GM23338 (cell line): ENCODE results near the gene ARHGEF28. TPM values are rescaled to one million over a fixed set of nuclear protein-coding genes. Genes with fewer than 3 reads are reported as not detected.

Experiments
- ATAC-seq: fragments of 200-7000 bp; cut with Tn5 transposase; 3 replicates; pipeline ENCODE4 v1.9.1; 2020
- DNase-seq: peaks from one replicate; pipeline ENCODE4 v3.0.0-alpha.2; 2015; ENCODE audit warnings: low spot score
- H2AFZ ChIP-seq: fragments of 200-600 bp; sonication (generic); 2 replicates; pipeline ENCODE4 v1.8.0; 2016; ENCODE audit warnings: antibody characterized with exemption, mild to moderate bottlenecking, moderate library complexity
- H3F3A ChIP-seq: fragments of 200-600 bp; sonication (generic); replicated peaks from 2 replicates; pipeline ENCODE4 v1.8.0; 2017; ENCODE audit warnings: antibody characterized with exemption, mixed run types, low read depth
- H3K27ac ChIP-seq: fragments of 200-600 bp; sonication (generic); 2 replicates; pipeline ENCODE4 v1.6.1; 2016; ENCODE audit warnings: low read depth
- H3K27me3 ChIP-seq: fragments of 200-600 bp; sonication (generic); 2 replicates; pipeline ENCODE4 v1.8.0; 2016; ENCODE audit warnings: mild to moderate bottlenecking, mixed run types, moderate library complexity; ENCODE audit not compliant: insufficient read depth
- H3K36me3 ChIP-seq: fragments of 200-600 bp; sonication (generic); 2 replicates; pipeline ENCODE4 v1.8.0; 2016; ENCODE audit warnings: mild to moderate bottlenecking; ENCODE audit not compliant: insufficient read depth
- H3K4me1 ChIP-seq: fragments of 200-600 bp; sonication (generic); 2 replicates; pipeline ENCODE4 v1.8.0; 2016; ENCODE audit warnings: mild to moderate bottlenecking, moderate library complexity; ENCODE audit not compliant: insufficient read depth
- H3K4me2 ChIP-seq: fragments of 200-600 bp; sonication (generic); 2 replicates; pipeline ENCODE4 v1.7.1; 2017; ENCODE audit warnings: mixed run types
- H3K4me3 ChIP-seq: fragments of 200-600 bp; sonication (generic); 2 replicates; pipeline ENCODE4 v1.6.1; 2016; ENCODE audit warnings: mixed run types
- H3K79me2 ChIP-seq: fragments of 200-600 bp; sonication (generic); replicated peaks from 2 replicates; pipeline ENCODE4 v1.8.0; 2017; ENCODE audit warnings: mild to moderate bottlenecking; ENCODE audit not compliant: insufficient read depth
- H3K9me2 ChIP-seq: fragments of 200-600 bp; sonication (generic); 2 replicates; pipeline ENCODE4 v1.8.0; 2017; ENCODE audit not compliant: insufficient read depth
- H4K20me1 ChIP-seq: fragments of 200-600 bp; sonication (generic); replicated peaks from 2 replicates; pipeline ENCODE4 v1.8.0; 2017; ENCODE audit warnings: mild to moderate bottlenecking; ENCODE audit not compliant: insufficient read depth
- H3K27ac Mint-ChIP-seq: 2 replicates; pipeline ENCODE4 v1.8.0; 2020; ENCODE audit warnings: inconsistent platforms, mild to moderate bottlenecking, moderate library complexity, mixed read lengths
- H3K27me3 Mint-ChIP-seq: 3 replicates; pipeline ENCODE4 v1.8.0; 2022; ENCODE audit warnings: low read depth, mild to moderate bottlenecking, moderate library complexity, mixed read lengths, inconsistent platforms; ENCODE audit not compliant: insufficient read depth, poor library complexity
- H3K36me3 Mint-ChIP-seq: 3 replicates; pipeline ENCODE4 v1.8.0; 2021; ENCODE audit warnings: low read depth, mild to moderate bottlenecking, inconsistent platforms, moderate library complexity, mixed read lengths
- H3K4me1 Mint-ChIP-seq: 3 replicates; pipeline ENCODE4 v1.8.0; 2020; ENCODE audit warnings: mild to moderate bottlenecking, inconsistent platforms, mixed read lengths
- H3K4me3 Mint-ChIP-seq: 3 replicates; pipeline ENCODE4 v1.8.0; 2021; ENCODE audit warnings: moderate library complexity, mild to moderate bottlenecking, inconsistent platforms, mixed read lengths
- H3K9me3 Mint-ChIP-seq: 3 replicates; pipeline ENCODE4 v1.8.0; 2020; ENCODE audit warnings: moderate library complexity, mild to moderate bottlenecking, inconsistent platforms, mixed read lengths
- ETS1 ChIP-seq: IDR thresholded peaks from 2 replicates; pipeline ENCODE4 v1.6.1; 2016; ENCODE audit warnings: antibody characterized with exemption
- EZH2phosphoT487 ChIP-seq: fragments of 200-600 bp; sonication (generic); IDR thresholded peaks from one replicate; pipeline ENCODE4 v1.8.1; 2018; ENCODE audit warnings: antibody characterized with exemption; ENCODE audit not compliant: unreplicated experiment
- JUNB ChIP-seq: IDR thresholded peaks from one replicate; pipeline ENCODE4 v1.6.1; 2016; ENCODE audit warnings: antibody characterized with exemption; ENCODE audit not compliant: unreplicated experiment
- NANOG ChIP-seq: IDR thresholded peaks from 2 replicates; pipeline ENCODE4 v1.6.1; 2016; ENCODE audit warnings: antibody characterized with exemption, borderline replicate concordance
- POLR2AphosphoS5 ChIP-seq: IDR thresholded peaks from 2 replicates; pipeline ENCODE4 v1.6.1; 2016; ENCODE audit warnings: antibody characterized with exemption, low read depth
- STAT1 ChIP-seq: IDR thresholded peaks from one replicate; pipeline ENCODE4 v1.6.1; 2016; ENCODE audit warnings: antibody characterized with exemption; ENCODE audit not compliant: unreplicated experiment
- ZNF331 ChIP-seq: fragments of 250-450 bp; sonication (Bioruptor Pico); IDR thresholded peaks from 2 replicates; pipeline ENCODE4 v1.5.0; 2020; ENCODE audit warnings: low read depth, mild to moderate bottlenecking, moderate library complexity
- polyA plus RNA-seq: library from polyadenylated mRNA; unstranded; fragments of >200 nt; fragmentation: Nextera tagmentation; extraction: Ambion mirVana; gene quantifications from 2 replicates; pipeline ENCODE4 v1.2.1, GENCODE V29; 2016
- total RNA-seq: library from RNA; depleted of rRNA; stranded (reverse); fragments of >200 nt; shearing (Covaris generic); gene quantifications from 2 replicates; pipeline ENCODE4 v1.2.3, GENCODE V29; 2014
- TF ChIP-seq, protein P1 (sequence below), 2 experiments: fragments of 200-600 bp in 1 of 2; sonication (generic) in 1 of 2; conservative IDR thresholded peaks; 2 replicates each; pipeline versions ENCODE4 v1.5.1 to v1.6.1; 2016 to 2017; ENCODE audit warnings: antibody characterized with exemption in 2 of 2, low read depth in 2 of 2, mild to moderate bottlenecking in 2 of 2, moderate library complexity in 1 of 2
- TF ChIP-seq, protein P2 (sequence below): fragments of 250-450 bp; sonication (Bioruptor Pico); IDR thresholded peaks from 2 replicates; pipeline ENCODE4 v1.5.0; 2020; ENCODE audit warnings: mild to moderate bottlenecking, moderate library complexity
- TF ChIP-seq, protein P3 (sequence below): IDR thresholded peaks from one replicate; pipeline ENCODE4 v1.6.1; 2018; ENCODE audit warnings: antibody characterized with exemption; ENCODE audit not compliant: unreplicated experiment

The ARHGEF28 gene
- total and polyA plus RNA-seq, 2 experiments from 2014 or later = 0.39 to 1.0 TPM

- Histone ChIP-seq H3K4me3 (no peak overlapping the region), H3F3A (no peaks in the 10 kb centered on the region), H3K36me3 (no peaks in the 10 kb centered on the region), H3K79me2 (no peaks in the 10 kb centered on the region), H3K4me1 (no peaks in the 10 kb centered on the region), H3K4me2 (no peak overlapping the region), H3K9me2 (no peaks in the 10 kb centered on the region; the same call in 1 of the 2 replicates), H3K27ac (no peak overlapping the region), H4K20me1 (no peaks in the 10 kb centered on the region), H3K27me3 (no peaks in the 10 kb centered on the region), H2AFZ (no peak overlapping the region)
- H3K27me3 Mint-ChIP-seq = no peaks in the 10 kb centered on the region
- H3K9me3 Mint-ChIP-seq = no peaks in the 10 kb centered on the region
- TF ChIP-seq STAT1 = no peak
- TF ChIP-seq NANOG = no peak
- TF ChIP-seq POLR2AphosphoS5 = no peak
- TF ChIP-seq, protein P1, sequence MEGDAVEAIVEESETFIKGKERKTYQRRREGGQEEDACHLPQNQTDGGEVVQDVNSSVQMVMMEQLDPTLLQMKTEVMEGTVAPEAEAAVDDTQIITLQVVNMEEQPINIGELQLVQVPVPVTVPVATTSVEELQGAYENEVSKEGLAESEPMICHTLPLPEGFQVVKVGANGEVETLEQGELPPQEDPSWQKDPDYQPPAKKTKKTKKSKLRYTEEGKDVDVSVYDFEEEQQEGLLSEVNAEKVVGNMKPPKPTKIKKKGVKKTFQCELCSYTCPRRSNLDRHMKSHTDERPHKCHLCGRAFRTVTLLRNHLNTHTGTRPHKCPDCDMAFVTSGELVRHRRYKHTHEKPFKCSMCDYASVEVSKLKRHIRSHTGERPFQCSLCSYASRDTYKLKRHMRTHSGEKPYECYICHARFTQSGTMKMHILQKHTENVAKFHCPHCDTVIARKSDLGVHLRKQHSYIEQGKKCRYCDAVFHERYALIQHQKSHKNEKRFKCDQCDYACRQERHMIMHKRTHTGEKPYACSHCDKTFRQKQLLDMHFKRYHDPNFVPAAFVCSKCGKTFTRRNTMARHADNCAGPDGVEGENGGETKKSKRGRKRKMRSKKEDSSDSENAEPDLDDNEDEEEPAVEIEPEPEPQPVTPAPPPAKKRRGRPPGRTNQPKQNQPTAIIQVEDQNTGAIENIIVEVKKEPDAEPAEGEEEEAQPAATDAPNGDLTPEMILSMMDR (conservative IDR thresholded peaks at IDR 0.05; ENCODE audit: low read depth in 2 of 2) = no peak
- TF ChIP-seq EZH2phosphoT487 = no peak
- no peak for TF ChIP-seq ETS1
- no peak for TF ChIP-seq JUNB
- TF ChIP-seq ZNF331 (CRISPR knock-in tag) = no peak
- TF ChIP-seq, protein P2, sequence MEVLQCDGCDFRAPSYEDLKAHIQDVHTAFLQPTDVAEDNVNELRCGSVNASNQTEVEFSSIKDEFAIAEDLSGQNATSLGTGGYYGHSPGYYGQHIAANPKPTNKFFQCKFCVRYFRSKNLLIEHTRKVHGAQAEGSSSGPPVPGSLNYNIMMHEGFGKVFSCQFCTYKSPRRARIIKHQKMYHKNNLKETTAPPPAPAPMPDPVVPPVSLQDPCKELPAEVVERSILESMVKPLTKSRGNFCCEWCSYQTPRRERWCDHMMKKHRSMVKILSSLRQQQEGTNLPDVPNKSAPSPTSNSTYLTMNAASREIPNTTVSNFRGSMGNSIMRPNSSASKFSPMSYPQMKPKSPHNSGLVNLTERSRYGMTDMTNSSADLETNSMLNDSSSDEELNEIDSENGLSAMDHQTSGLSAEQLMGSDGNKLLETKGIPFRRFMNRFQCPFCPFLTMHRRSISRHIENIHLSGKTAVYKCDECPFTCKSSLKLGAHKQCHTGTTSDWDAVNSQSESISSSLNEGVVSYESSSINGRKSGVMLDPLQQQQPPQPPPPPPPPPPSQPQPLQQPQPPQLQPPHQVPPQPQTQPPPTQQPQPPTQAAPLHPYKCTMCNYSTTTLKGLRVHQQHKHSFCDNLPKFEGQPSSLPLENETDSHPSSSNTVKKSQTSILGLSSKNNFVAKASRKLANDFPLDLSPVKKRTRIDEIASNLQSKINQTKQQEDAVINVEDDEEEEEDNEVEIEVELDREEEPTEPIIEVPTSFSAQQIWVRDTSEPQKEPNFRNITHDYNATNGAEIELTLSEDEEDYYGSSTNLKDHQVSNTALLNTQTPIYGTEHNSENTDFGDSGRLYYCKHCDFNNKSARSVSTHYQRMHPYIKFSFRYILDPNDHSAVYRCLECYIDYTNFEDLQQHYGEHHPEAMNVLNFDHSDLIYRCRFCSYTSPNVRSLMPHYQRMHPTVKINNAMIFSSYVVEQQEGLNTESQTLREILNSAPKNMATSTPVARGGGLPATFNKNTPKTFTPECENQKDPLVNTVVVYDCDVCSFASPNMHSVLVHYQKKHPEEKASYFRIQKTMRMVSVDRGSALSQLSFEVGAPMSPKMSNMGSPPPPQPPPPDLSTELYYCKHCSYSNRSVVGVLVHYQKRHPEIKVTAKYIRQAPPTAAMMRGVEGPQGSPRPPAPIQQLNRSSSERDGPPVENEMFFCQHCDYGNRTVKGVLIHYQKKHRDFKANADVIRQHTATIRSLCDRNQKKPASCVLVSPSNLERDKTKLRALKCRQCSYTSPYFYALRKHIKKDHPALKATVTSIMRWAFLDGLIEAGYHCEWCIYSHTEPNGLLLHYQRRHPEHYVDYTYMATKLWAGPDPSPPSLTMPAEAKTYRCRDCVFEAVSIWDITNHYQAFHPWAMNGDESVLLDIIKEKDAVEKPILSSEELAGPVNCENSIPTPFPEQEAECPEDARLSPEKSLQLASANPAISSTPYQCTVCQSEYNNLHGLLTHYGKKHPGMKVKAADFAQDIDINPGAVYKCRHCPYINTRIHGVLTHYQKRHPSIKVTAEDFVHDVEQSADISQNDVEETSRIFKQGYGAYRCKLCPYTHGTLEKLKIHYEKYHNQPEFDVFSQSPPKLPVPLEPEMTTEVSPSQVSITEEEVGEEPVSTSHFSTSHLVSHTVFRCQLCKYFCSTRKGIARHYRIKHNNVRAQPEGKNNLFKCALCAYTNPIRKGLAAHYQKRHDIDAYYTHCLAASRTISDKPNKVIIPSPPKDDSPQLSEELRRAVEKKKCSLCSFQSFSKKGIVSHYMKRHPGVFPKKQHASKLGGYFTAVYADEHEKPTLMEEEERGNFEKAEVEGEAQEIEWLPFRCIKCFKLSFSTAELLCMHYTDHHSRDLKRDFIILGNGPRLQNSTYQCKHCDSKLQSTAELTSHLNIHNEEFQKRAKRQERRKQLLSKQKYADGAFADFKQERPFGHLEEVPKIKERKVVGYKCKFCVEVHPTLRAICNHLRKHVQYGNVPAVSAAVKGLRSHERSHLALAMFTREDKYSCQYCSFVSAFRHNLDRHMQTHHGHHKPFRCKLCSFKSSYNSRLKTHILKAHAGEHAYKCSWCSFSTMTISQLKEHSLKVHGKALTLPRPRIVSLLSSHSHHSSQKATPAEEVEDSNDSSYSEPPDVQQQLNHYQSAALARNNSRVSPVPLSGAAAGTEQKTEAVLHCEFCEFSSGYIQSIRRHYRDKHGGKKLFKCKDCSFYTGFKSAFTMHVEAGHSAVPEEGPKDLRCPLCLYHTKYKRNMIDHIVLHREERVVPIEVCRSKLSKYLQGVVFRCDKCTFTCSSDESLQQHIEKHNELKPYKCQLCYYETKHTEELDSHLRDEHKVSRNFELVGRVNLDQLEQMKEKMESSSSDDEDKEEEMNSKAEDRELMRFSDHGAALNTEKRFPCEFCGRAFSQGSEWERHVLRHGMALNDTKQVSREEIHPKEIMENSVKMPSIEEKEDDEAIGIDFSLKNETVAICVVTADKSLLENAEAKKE (CRISPR knock-in tag) = no peak
- TF ChIP-seq, protein P3, sequence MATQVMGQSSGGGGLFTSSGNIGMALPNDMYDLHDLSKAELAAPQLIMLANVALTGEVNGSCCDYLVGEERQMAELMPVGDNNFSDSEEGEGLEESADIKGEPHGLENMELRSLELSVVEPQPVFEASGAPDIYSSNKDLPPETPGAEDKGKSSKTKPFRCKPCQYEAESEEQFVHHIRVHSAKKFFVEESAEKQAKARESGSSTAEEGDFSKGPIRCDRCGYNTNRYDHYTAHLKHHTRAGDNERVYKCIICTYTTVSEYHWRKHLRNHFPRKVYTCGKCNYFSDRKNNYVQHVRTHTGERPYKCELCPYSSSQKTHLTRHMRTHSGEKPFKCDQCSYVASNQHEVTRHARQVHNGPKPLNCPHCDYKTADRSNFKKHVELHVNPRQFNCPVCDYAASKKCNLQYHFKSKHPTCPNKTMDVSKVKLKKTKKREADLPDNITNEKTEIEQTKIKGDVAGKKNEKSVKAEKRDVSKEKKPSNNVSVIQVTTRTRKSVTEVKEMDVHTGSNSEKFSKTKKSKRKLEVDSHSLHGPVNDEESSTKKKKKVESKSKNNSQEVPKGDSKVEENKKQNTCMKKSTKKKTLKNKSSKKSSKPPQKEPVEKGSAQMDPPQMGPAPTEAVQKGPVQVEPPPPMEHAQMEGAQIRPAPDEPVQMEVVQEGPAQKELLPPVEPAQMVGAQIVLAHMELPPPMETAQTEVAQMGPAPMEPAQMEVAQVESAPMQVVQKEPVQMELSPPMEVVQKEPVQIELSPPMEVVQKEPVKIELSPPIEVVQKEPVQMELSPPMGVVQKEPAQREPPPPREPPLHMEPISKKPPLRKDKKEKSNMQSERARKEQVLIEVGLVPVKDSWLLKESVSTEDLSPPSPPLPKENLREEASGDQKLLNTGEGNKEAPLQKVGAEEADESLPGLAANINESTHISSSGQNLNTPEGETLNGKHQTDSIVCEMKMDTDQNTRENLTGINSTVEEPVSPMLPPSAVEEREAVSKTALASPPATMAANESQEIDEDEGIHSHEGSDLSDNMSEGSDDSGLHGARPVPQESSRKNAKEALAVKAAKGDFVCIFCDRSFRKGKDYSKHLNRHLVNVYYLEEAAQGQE = no peak
- no peaks in the 10 kb centered on the region for H3K36me3 Mint-ChIP-seq
- no peaks in the 10 kb centered on the region for H3K4me1 Mint-ChIP-seq
- H3K27ac Mint-ChIP-seq = no peak overlapping the region
- no peak overlapping the region for H3K4me3 Mint-ChIP-seq
- no peak for DNase-seq
- no peak for ATAC-seq
These were observed 150.4 kb downstream of the ARHGEF28 start for GRCh38 chr5:73776405-73776804.
